Measurements from ENCODE around the gene USF1.
A peak's percentile ranks its signal among the peaks of the same experiment; 100 is the strongest.
"Not testable (repeated sequence)": the region's sequence is repeated elsewhere in the genome, so short reads cannot be mapped to it uniquely, and the experiment has no call there.

Gene USF1

GRCh38 chr1:161018631-161018930 is 27.2 kb downstream of the USF1 start:
- no peak for DNase-seq

- DNase-seq = peak; percentile 44
Observed at GRCh38 chr1:161017756-161018630, 27.8 kb downstream of the USF1 start.

- DNase-seq = not testable (repeated sequence)
Observed at GRCh38 chr1:161017181-161017580, 28.6 kb downstream of the USF1 start.

GRCh38 chr1:161016683-161017082 is 29.1 kb downstream of the USF1 start:
- DNase-seq = not testable (repeated sequence)

- DNase-seq = peak; percentile 98
Observed at GRCh38 chr1:161013488-161014230, 32.1 kb downstream of the USF1 start.

- DNase-seq = peak; percentile 53
Observed at GRCh38 chr1:161013131-161013487, 32.7 kb downstream of the USF1 start.

GRCh38 chr1:161012420-161012819 is 33.4 kb downstream of the USF1 start:
- DNase-seq = no peak

- peak; percentile 81 for DNase-seq
Observed at GRCh38 chr1:161009602-161010211, 36.1 kb downstream of the USF1 start.

GRCh38 chr1:161008869-161009510 is 36.8 kb downstream of the USF1 start:
- DNase-seq = no peak

- no peak for DNase-seq
Observed at GRCh38 chr1:161007369-161007768, 38.4 kb downstream of the USF1 start.

- DNase-seq = no peak
Observed at GRCh38 chr1:161006563-161006962, 39.2 kb downstream of the USF1 start.

GRCh38 chr1:161001525-161001924 is 44.3 kb downstream of the USF1 start:
- DNase-seq = no peak

- DNase-seq = no peak
Observed at GRCh38 chr1:161000736-161001480, 44.9 kb downstream of the USF1 start.

- DNase-seq = no peak
Observed at GRCh38 chr1:160999376-160999775, 46.4 kb downstream of the USF1 start.

GRCh38 chr1:160997323-160998038 is 48.3 kb downstream of the USF1 start:
- peak; percentile 87 for DNase-seq

- DNase-seq = no peak
Observed at GRCh38 chr1:160996178-160996577, 49.6 kb downstream of the USF1 start.

- peak; percentile 74 for DNase-seq
Observed at GRCh38 chr1:160993544-160994193, 52.1 kb downstream of the USF1 start.

- not testable (repeated sequence) for DNase-seq
Observed at GRCh38 chr1:160992036-160992435, 53.7 kb downstream of the USF1 start.
